GM03348 (cell line): ENCODE results near the gene TMX4.
"Not testable (repeated sequence)": the region's sequence is repeated elsewhere in the genome, so short reads cannot be mapped to it uniquely, and the experiment has no call there.

Source experiments
- DNase-seq: peaks from one replicate; pipeline ENCODE4 v3.0.0; 2012; ENCODE audit warnings: low spot score

Gene TMX4, protein sequence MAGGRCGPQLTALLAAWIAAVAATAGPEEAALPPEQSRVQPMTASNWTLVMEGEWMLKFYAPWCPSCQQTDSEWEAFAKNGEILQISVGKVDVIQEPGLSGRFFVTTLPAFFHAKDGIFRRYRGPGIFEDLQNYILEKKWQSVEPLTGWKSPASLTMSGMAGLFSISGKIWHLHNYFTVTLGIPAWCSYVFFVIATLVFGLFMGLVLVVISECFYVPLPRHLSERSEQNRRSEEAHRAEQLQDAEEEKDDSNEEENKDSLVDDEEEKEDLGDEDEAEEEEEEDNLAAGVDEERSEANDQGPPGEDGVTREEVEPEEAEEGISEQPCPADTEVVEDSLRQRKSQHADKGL

DNA sequence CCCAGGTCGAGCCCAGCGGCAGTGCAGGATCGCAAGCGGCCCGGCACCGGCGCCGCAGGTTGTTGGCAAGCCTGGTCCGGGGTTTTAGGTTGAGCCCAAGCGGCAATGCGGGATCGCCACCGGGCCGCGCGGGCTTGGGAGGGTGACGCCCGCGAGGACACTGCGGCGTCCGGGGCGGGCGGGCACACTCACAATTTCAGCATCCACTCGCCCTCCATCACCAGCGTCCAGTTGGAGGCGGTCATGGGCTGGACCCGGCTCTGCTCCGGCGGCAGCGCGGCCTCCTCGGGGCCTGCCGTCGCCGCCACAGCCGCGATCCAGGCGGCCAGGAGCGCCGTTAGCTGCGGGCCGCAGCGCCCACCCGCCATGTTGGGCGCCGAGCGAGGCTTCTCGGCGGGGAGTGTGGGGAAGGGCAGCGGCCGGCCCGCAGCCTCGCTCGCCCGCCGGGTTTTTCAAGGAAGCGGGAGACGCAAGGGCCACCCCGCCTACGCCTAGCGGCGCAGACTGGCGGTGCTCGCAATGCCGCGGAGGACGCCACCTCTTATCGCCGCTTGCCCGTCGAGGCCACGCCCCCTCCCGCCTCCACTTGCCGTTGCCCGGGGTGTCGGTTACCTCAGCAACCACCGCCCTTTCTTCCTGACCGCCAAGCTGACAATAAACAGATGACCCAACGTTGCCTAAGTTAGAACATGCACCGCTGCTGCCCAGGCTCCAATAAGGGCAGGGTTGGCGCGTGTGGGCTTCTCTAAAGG is at the start of gene TMX4:
TSS of gene TMX4 (minus strand) at position 516 of the 752 bp plus-strand sequence. CDS start at position 368, 148 bp downstream.
- DNase-seq, result peak; percentile 98

DNA sequence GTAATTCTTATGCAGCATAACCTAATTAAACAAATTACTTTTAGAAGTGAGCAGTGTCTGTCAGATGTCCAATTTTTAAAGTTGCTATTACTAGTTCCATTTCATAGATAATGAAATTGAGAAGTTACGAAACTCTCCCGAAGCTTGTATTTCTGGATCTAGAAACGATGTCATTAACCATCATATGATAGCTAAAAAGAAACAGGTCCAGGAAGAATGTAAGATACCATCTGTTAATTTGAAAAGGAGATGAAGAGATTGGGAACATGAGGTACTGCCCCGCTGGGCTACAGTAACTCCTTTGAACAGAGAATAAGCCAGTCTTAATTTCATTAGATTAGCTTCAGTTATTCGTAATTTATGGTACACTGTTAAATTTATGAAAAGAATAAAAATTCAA is 47.5 kb upstream of the TMX4 start:
- DNase-seq, result no peak

DNA sequence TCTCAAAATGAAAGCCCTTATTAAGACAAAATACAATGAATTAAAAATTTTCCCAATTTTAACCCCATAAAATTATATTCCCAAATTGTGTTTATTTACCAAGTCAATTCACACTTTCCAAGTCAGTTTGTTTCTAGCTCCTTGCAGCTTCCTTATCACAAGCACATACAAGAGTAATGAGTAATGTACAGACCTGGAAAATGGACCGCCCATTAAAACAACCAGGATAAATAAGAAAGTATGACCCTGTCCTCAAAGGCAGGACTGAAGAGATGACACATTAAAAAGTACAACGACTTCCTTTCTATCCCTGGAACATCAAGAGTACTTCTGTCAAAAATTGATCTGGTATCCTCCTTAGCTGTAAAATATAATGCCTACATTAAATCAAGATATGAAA is 47.1 kb upstream of the TMX4 start:
- no peak for DNase-seq

DNA sequence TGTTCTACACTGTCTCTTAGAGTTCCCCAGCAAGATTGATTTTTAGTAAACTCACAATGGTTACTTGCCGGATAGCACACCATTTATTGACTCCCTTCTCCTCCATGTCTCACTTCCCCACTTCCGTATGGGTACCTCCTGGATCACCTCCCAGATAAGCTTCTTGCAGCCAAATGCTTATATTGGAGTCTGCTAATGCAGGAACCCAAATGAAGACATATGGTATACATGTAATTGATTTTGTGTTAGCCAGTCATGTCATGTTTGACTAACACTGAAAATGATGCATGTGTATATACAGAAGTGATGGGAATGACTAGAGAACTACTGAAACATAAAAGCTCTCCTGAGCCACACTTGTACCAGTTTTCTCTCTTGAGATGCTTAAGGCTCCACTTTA is 46.1 kb upstream of the TMX4 start:
- no peak for DNase-seq

DNA sequence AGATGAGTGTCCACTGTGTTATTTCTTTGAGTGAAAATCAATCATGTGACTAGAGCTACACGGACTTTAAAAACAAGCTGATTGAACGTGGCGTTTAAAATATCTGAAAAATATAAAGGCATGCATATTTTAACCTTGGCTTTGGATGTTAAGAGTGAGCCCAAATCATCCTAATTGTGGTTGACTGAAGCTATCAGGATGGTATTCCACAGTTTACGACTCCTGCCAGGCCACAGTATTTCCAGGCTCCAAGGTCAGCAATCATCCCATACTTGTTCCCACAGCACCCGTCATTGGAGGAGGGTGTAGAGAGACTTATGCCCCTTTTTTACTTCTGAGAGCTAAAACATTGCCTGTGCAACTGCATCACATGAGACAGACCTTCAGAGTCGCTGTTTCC is 43.2 kb upstream of the TMX4 start:
- no peak for DNase-seq

DNA sequence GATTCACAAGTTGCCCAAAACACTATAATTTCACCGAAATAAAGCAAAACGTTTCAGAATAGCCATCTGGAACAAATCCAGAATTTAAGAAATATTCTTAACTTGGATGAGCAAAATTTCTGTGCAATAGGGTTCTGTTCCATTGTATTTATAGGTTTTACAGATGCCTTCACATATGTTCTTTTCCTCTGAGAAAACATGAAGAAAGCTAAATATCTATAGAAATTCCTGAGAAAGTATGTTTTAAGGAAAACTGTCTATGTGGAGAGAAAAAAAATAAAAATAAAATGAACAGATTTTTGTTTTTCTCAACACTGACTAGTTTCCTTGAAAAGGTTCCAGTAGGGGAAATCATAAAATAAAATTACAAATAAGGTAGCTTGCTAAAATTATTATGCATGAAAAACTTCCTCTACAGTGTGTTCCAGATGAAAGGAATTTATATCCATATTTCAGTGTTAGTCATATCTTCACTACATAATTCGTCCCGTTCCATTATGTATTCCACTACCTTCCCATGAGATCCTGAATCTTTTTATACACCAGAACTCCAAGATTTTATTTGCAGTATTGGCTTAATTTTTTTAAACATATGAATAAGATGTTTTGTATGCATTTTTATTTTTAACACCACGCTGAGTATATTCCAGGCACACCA is 42.4 kb upstream of the TMX4 start:
- DNase-seq, result no peak

DNA sequence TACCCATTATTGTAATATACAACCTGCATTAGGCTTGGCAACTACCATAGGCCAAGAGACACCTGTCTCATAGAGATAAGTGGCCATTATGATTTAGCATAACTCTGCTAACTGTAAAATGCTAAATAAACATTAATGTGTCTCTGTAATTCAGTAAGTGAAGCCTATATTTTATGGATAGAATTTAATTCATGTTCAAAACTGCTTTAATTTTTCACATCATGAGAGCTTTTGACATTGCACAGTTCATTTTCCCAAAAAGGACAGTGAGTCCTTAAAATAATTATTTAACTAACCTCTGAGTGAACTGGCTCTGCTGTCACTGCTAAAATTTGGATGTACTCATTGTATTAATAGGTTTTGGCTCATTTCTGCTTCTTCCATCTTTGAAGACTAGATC is 41.4 kb upstream of the TMX4 start:
- no peak for DNase-seq

DNA sequence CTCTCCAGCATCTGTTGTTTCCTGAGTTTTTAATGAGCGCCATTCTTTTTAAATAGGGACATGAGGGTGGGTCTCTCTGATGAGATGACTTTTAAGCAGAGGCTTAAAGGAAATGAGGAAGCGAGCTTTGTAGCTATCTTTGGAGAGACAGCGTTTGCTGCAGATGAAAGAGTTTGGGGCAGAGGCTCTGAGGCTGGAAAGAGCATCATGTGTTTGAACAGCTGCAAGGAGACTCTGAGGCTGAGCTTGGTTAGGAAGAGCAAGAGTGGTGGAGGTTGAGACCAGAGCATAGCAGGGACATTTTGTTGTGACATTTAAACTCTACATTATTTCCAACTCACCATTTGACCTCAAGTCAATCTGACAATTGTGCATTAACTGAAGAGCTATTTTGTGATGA is 38.3 kb upstream of the TMX4 start:
- no peak for DNase-seq

DNA sequence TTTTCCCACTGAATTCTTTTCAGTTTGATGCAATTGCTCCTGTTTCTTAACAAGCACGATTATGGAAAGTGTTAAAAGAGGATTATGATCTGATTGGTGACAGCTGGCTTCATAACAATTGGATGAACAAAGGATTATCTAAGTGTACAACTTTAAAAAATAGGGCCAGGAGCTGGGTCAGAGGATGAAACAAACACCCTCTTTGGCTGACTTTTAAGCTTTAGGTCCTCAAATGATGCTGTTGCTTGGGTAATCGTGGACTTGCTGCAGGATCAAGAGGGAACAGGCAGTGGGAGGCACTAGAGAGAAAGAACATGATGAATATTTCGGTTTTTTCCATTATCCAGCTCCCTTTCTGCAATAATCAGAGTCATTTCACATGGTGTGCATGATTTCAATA is 35.5 kb upstream of the TMX4 start:
- no peak for DNase-seq

DNA sequence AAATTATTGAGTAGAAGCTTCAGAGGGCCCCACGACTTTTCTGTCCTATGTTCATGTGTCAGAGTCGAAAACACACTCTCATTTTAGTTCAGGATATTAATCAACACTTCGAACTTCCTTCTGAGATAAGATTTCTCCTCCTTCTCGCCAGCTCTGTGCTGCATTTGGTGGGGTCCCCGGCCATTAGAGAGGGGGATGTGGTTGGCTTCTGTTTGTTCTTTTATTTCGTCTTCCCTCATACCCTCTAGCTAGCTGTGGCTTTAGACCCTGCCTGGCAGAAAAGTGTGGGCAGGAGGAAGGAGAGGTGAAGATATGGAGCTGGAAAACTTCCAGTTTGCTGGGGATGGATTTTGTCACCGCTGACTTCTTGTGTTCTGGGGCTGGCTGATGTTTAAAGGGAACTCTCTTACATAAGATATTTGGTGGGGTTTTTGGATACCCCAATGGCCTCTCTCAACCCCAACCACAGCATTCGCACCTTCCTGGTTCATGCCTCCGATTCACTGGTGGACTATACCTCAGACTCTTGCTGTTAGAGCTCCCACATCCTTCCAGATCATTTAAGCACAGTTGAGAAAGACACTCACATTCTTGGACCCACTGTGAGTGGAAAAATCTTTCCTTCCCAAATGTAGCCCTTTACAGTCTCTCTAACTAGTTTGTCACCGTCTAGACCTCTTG is 30.7 kb upstream of the TMX4 start:
- DNase-seq, result no peak

DNA sequence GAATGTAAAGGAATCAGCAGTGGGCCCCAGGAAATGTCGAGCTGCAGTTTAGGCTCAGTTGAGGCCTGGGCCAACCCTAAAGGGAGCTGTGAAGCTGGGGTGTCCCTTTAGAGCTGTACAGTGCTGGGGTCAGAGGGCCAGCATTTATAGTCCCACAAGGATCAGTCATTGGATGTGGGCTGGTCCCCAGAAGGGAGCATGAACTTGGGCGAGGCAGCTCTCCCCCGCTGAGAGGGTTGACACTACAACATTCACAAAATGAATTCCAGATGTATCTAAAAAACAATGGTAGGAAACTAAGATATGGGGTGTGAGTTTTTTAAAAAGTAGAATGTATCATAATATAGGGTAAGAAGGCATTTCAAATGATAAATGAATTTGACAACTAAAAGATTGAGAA is 29.7 kb upstream of the TMX4 start:
- peak; percentile 7 for DNase-seq

DNA sequence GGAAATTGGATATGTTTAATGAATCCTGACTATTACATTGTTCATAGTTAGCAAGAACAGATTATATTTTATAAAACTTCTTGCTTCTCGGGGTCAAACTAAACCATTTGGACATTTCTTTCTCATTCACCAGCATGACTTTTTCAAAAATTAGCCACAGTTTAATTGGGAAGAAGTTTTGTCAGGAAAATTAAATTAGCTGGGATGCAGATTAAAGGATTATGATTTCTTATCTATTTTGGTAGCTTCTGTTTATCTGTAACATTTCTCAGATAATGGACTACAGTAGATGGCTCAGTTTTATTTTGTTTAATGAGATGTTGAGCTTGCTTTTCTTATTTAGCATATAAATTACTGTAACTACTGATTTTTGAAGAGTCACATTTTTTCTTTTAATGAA is 26.4 kb upstream of the TMX4 start:
- no peak for DNase-seq

DNA sequence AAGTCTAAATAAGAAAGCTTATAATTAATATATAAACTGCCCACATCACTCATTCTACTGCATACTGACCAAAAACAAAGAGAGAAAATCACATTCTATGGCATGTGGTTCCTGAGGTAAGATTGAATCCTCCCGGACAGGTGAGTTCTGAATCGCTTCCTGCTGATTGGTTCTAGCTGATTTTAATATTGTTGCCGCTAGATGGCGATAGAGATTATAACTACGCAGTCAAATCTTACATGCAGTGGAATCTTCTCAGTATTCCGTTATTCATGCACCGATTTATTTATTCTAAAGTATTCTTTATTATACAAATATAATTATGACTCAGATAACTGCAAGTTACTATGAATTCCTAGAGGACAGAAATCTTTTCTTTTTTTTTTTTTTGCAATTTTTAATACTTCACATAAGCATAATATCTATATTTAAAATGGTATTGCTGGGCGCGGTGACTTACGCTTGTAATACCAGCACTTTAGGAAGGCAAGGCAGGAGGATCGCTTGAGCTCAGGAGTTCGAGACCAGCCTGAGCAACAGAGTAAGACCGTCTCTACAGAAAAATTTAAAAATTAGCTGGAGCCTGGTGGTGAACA is 24.2 kb upstream of the TMX4 start:
- peak; percentile 76 for DNase-seq

DNA sequence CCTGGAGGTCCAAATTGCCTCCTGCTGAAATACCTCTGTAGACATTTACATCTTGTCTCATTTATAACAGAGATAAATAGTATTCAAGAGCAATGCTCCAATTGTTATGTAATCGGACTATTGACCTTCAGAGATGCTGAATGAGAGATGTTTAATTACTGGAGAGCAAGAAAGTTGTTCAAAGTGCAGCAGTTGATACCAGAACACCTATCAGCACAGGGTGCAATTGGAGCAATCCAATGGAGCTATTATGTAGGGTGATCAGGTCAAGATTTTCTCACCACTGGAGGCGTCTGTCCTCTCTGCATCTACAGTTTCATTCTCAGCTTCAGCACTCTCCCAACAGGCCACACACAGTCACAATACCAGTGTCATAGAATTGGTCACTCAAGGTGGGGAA is 19.5 kb upstream of the TMX4 start:
- no peak for DNase-seq

DNA sequence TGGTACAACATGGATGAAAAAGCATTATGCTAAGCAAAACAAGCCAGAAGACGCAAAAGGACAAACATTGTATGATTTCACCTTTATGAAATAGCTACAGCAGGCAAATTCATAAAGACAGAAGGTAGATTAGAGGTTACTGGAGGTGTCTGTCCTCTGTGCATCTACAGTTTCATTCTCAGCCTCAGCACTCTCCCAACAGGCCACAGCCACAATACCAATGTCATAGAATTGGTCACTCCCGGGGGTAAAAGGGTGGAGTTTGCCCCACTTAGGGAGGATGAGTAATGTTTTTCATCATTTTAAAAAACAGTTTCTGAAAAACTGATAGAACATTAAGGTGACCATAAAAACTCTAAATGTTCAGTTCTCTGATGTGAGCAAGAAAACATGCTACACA is 17.2 kb upstream of the TMX4 start:
- no peak for DNase-seq

DNA sequence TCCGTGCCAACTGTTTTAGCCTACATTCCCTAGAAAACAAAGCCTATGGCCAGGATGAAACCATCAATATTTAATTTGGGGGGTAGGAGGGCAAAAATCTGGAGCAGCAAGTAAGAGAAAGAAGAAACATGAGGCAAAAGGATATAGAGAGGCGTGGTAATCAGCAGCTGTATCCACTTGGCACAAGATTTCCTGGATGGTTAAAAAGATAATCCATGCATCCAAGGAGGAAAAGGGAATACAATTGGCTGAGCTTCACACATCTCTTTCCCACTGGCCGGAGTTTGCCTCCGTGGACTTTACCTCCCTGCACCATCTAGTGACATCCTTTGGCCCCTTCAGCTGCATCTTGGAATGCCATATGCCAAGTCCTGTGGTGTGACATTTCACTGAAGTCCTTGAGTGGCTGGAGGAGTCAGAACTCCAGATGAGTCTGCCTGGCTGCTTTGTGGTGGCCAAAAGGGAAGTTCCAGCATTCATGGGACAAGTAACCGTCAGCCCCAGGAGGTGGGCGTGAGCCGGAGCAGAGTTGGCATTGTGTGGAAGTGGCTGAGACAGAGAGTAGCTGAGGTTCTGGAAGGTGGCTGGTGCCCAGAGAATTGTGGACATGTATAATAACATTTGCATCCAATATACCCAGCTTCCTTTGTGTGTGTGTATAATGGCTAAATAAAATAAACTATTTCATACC is 13.7 kb upstream of the TMX4 start:
- no peak for DNase-seq

DNA sequence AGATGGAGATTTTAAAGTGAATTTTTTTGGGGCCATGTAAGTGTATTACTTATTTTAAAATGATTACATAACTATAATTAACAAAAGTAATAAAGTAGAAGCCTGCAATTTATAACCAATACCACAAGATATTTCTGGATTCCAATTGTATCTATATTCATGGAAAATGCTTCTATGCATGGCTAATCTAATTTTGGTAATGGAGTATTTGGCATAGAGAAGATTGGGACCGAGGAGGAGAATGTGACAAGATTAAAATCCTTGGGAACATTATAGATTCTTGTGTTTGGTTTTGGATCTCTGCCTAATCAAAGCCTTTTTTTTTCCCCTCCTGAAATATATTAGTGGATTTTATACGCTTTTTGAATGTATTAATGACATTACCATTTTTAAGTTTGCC is 12.9 kb upstream of the TMX4 start:
- no peak for DNase-seq

DNA sequence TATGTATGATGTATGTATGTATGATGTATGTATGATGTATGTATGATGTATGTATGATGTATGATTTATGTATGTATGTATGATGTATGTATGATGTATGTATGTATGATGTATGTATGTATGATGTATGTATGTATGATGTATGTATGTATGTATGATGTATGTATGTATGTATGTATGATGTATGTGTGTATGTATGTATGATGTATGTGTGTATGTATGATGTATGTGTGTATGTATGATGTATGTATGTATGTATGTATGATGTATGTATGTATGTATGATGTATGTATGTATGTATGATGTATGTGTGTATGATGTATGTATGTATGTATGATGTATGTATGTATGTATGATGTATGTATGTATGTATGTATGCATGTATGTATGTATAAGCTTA is 12.0 kb upstream of the TMX4 start:
- not testable (repeated sequence) for DNase-seq

DNA sequence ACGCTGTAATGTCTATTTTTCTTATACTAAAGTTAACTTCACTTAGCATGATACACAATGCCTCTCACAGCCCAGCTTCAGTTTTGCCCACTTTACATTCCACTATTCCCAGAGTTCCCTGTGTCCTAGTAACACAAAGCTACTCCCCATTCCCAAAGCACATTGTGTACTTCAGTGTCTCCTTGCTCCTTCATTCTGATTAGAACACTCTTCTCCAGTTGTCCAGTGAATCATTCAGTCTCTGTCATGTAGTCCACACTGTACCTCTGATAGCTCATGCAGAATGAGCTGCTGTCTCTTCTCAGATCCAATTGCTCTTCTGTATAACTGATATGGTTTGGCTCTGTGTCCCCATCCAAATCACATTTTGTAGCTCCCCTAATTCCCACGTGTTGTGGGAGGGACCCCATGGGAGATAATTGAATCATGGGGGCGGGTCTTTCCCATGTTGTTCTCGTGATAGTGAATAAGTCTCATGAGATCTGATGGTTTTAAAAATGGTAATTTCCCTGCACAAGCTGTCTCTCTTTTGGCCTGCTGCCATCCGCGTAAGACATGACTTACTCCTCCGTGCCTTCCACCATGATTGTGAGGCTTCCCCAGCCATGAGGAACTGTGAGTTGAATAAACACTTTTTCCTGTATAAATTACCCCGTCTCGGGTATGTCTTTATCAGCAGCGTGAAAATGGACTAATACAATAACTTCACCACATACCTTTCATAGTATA is 2.1 kb upstream of the TMX4 start:
- DNase-seq, result no peak

DNA sequence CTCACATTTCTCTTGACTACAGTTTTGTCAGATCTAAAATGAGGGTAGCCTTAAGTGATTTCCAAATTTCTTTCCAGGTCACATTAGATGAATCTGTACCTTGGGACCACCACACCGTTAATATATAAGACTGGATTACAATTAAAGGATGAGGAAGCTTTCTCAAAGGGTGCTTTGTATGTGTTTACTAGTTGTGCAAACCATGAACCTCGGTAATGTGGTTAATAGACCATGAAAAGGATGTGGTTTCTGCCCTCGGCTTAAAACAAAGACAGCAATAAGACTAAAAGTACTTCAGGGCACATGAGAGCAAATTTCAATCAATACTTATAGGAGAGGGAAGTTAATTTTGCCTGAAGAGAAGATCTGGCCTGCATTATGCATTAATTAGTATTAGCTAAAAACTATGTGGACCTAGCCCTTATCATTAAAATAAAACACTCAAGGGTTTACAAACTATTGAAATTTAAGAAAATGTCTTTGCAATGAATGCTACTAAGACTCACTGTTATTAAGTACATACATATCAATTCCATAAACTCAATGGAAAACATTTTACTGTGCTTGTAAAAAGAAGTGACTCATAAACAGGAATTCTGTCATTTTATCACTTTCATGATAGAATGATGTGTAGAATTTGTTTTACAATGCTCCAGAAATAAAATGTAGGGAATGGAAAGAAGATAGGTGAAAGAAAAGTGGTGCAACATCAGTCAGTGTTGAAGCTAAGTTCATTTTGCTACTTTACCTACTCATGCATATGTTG is 936 bp upstream of the TMX4 start:
- DNase-seq, result no peak

DNA sequence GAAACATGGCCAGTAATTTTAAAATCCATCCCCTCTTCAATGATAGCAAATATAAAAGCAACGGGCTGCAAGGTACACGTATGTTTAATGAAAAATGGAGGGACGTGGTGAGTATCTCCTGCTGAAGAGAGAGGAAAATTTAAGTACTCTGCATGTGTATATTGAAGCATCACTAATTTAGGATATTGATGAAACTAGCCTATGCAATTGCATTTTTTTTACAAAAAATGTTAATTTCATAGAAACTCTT is 362 bp upstream of the TMX4 start:
- no peak for DNase-seq
